ENCODE data around the gene ORC6.
"Not testable (repeated sequence)": the region's sequence is repeated elsewhere in the genome, so short reads cannot be mapped to it uniquely, and the experiment has no call there.

The ORC6 gene, protein sequence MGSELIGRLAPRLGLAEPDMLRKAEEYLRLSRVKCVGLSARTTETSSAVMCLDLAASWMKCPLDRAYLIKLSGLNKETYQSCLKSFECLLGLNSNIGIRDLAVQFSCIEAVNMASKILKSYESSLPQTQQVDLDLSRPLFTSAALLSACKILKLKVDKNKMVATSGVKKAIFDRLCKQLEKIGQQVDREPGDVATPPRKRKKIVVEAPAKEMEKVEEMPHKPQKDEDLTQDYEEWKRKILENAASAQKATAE

DNA sequence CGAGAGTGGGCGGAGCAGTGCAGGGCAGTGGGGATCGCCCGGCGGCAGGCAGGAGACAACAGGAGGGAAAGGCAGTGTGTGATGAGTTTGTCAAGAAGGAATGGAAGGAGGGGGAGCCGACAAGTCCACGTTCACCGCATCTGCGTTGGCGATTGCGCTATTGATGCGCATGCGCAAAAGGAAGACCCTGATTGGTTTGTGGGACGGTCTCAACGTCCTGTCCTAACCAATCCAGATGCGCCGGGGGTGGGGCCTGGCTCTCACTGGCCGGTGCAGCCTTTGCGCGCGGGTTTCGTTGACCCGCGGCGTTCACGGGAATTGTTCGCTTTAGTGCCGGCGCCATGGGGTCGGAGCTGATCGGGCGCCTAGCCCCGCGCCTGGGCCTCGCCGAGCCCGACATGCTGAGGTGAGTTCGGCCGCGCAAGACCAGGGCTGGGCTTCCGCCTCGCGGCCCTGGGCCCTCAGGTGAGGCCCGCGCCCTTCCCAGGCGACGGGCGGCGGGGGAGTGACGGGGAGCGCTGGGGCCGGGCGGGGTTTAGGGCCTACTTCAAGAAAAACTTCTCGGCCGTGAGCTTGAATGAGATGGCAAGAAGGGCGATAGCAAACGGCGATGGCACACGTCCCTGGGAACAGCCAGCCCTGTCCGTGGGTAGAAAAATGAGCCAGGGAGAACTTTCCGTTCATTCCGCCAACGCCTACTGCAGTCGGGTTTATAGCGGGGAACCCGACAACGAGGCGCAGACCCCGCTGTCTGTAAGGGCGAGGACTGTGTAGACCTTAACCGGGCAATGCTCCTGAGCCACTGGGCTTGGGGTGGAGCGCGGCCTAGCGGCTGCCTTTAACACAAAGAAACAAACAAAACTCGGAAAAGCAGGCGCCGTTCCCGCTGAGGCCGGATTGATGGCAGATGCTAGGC lies at the start of gene ORC6:
TSS of gene ORC6 (plus strand) at position 295 of the 916 bp plus-strand sequence. CDS start at position 342, 47 bp downstream.
- DNase-seq, result peak; percentile 97

DNA sequence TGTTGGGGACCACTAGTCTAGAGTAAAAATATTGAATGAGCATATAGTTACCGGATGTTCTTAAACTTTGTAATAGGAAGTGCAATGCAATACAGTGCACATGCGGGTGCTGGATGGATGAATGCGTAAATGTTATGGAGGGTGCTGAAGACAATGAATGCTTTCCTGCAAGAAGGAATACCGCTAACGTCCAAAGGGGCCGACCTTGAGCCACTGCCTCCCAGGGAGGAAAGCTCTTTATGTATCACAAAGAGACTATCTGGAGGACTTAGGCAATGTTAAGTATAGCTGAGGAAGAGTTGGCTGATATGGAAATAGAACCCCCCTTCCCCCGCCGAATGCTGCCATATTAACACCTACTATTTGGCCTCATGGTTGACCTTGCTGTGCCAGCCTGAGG lies 40.8 kb upstream of the ORC6 start:
- DNase-seq, result no peak

DNA sequence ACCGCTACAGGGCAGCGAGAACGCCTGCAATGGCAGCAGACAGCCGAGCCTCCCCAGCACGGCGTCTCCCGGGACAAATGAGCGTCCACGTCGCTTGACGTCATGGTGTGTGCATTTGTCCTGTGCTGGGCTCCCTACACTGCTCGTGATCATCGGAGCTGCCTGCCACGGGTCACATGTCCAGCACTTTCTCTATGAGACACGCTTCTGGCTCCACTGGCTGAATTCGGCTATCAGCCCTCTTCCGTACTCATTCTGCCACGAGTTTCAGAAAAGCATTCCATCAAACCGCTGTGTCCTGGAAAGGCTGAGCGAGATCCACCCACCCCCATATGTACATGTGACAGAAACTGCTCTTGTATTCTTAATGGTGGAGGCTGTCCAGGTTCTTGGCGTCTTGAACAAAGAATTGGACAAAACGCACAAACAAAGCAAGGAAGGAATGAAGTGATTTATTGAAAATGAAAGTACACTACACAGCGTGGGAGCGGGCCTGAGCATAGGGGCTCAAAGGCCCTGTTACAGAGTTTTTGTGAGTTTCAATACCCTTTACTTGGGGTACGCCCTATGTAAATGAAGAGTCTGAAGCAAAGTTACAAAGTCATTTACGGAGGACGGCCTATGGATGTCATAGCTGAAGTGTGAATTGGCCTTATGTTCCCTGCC lies 39.7 kb upstream of the ORC6 start:
- DNase-seq, result no peak

DNA sequence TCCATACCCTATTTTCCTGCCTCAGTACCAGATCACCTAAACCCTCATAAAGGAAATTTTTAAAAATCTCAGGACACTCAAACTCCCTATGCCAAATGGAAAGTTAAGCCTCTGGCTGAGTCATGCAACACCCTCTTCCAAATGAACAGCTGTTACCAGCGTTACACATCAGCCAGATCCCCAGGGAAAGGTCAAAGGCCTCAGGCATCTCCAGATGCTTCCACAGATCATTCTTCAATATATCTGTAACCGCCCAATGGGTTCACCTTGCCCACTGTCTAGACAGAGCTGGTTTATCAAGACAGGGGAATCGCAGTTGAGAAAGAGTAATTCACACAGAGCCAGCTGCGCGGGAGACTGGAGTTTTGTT lies 39.2 kb upstream of the ORC6 start:
- no peak for DNase-seq

DNA sequence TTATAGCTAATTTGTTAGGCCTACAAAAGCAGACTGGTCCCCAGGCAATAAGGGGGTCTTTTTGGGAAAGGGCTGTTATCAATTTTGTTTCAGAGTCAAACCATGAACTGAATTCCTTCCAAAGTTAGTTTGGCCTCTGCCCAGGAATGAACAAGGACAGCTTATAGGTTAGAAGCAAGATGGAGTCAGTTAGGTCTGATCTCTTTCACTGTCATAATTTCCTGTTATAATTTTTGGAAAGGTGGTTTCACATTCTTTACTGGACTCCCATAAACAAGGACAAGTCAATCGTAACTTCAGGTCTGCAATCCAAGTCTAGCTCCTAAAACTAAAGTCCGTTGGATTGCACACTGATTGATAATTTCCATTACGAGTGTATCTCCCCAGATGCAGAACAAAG lies 38.2 kb upstream of the ORC6 start:
- DNase-seq, result no peak

DNA sequence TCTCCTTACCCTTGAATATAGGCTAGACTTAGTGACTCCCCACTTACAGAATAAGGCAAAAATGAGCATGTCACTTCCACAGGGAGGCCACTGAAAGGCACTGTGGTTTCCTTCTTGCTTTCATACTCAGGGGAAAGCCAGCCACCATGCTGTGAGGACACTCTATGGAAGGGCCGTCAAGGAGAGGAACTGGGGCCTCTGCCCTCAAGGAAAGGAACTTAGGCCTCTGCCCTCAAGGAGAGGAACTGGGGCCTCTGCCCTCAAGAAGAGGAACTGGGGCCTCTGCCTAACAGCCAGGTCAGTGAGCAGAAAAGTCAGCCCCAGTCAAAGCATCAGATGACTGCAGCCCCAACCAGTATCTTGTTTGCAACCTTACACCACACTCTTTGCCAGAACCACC lies 30.5 kb upstream of the ORC6 start:
- DNase-seq, result no peak

DNA sequence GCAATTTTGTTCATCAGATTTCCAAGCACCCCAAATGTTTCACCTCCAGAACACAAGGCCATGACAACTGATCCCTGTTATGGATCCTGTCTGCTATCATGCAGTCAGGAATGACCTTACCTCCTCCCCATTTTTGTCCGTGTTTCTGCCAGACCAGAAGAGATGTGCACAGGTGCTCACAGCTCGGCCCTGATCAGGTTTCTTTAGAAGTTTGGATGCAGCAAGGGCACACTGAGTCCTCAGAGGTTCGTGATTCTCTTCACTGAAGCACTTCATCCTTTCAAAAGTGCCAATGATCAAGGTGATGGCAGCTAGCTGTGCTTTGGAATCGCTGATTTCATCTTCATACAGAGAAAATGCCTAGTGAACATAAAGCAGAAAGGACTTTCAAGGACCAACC lies 27.3 kb upstream of the ORC6 start:
- DNase-seq, result no peak

DNA sequence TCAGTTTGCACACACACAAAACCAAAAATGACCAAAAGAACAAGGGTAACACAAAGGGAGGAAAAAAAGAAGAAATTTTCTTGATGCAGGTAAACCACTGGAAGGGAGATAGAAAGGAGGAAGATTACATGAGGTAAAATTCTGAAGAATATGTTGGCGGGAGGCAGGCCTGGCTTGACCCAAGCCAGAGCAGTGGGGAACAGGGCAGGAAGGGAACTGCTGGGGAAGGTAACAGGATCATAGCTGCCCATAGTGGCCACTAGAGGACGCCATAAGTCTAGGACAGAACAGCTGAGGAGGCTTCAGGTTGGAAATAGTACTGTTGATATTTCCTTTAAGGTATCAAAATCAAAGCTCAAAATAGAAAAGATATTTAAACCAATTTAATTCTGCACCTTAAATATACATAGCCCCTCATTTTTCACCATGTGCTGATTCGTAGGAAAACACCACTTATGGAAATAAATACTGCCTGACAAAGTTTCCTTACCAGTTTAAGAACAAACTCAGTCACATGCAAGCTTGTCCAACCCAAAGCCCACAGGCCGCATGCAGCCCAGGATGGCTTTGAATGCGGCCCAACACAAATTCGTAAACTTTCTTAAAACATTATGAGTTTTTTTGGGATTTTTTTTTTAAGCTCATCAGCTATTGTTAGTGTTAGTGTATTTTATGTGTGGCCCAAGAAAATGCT lies 16.0 kb upstream of the ORC6 start:
- peak; percentile 37 for DNase-seq

DNA sequence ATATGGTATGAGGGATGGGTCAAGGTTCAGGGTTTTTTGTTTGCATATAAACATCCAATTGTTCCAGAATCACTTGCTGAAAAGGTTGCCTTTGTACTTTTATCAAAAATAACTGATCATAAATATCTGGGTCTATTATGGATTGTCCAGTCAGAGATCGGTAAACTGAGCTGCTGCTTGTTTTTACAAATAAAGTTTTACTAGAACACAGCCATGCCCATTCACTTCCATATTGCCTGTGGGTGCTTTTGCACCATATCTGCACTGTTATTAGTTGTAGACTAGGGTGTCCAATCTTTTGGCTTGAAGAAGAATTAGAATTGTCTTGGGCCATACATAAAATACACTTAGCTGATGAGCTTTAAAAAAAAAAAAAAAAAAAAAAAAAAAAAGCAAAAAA lies 11.5 kb upstream of the ORC6 start:
- not testable (repeated sequence) for DNase-seq

DNA sequence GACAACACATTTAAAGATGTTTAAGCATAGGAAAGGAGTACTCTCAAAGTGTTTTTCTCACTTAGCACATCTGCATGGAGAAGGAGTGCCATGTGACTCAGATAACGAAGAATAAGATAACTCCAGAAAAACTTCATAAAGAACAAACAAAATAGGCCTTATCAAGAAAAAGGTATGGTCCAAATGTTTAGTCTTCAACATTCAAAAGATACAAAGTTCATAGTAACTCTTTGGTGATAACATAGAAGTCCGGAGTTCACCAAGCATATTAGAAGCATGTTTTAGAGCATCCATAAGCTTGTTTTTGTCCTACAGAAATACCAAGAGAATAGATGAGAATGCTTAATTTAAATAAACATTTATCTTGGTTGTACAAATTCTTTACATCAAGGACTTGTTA lies 7.6 kb upstream of the ORC6 start:
- not testable (repeated sequence) for DNase-seq

DNA sequence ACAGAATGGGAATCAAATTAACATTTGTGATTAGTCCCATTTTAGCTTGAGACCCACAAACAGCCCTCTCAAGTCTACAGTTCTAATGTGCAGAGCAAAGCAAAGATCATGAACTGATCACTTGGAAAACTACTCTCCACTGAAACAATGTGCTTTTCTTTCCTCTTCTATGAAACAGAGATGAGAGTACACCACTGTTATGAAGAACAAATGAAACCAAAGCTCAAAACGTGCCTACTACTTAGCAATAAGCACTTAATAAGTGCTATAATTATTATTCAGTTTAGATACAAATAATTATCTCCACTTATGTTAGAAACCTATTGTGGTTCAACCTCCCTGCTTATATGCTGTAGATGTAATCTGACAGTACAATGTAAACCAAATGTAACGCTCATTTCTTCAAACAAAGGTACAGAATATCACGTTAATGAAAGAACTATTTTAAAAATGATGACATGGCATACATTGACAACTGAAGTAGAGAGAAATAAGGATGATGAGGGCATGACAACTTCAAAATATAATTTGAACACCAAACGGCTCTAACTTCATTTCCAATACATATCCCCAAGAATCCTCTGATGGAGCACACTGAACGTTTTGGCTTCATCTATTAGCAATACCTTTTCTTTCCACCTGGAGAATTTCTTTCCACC lies 2.5 kb upstream of the ORC6 start:
- DNase-seq, result no peak

DNA sequence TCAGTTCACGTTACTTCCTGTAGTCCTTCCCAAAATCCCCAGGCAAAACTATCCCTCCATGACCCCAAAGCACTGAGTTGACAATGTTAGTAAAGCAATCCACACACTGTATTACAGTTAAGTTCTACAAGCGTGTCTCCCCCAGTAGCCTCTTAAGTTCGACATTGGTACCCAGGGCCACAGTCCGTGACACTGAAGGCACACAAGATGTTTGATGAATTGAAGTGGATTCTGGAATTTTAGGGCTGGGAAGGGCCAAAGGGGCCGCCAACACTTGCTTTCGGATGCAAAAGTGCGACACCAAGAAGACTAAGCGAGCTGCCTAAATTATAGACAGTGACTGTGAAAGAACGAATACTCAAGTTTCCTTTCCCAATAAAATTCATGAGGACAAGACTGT lies 2.0 kb upstream of the ORC6 start:
- no peak for DNase-seq

DNA sequence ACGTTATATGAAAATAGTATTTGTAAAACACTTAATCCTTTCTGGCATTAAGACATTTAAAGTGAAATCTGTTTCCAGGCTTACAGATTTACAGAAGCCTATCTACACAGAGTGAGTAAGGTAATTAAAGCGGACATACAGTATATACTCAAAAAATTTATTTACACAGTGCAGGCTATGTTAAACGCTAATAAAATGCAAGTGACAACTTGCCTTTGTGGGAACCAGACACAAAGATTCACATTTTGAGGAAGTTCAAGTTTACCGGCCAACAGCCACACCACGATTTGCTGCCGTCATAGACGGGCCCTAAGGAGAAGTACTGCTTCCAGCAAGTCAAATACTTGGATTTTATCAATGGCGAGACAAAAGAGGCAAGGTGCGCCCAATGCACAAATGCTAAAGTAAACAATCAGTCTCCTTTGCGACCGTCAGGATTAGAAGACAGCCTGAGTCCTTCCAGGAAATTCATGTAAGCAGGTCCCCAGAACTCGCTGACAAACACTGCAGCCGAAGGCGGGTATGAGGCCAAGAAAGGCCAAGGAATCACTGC lies 1.3 kb upstream of the ORC6 start:
- no peak for DNase-seq

DNA sequence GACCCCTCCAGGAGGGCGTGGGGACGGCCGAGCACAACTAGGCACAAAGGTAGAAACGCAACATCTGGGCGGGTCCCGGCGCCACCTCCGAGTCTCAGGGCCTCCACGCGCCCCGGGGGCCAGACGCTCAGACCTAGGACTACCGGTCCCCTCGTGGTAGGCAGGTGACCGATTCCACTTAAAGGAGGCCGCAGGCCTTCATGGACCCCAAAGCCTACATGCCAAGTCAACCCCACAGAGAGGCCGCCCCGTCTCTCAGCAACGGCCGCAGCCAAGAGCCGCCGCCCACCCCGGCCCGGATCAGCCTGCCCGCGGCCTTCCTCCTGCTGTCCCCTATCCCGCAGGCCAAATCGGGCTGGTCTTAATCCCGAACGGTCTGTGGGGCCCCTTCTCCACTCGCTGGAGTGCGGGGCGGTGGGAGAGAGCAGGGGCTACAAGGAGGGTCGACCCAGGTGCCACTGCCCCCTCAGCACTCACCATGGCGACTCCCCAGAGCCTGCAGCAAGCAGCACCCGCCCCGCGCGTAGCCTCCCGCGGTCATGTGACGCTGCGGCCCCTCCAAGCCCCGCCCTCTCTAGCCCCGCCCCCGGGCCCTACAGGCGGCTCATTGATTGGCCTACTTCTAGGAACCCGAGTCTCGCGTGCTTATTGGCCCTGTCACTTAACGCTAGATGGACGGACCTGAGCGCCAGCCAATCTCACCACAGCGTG lies 650 bp upstream of the ORC6 start, which contains the start of gene VPS35:
TSS of gene VPS35 (minus strand) at position 525 of the 711 bp plus-strand sequence. CDS start at position 480, 45 bp downstream.
- DNase-seq, result peak; percentile 100

DNA sequence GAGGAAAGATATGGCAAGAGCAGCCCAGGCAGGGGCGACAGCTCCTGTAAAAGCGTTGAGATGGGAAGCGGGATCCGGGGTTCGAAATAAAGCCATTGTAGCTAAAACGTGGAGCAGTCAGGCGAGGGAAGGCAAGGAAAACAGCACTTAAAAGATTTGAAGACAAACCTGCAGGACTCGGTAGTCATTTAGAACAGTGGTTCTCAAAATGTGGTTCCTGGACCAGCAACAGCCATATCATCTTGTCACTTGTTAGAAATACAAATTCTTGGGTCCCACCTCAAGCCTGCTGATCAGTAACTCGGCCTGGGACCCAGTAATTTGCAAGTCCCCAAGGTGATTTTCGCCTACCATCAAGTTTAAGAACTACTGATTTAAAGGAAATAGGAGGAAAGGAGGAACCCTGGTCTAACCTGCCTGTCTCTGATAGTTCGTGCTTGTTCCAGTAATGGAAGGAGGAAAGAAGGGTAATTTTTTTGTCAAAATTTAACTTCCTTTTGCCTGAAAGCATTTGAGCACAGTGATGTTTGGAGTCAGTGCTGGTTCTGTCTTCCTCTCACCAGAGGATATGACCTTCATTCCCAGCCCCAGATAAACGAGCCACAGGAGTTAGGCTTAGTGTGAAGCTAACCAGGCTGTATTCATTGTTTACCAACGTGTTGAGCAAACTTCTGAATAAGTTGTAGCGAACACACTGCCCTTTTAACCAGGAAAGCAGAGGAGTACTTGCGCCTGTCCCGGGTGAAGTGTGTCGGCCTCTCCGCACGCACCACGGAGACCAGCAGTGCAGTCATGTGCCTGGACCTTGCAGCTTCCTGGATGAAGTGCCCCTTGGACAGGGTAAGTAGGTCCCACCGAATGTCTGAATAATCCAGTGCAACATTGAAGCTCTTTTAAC lies 1.1 kb downstream of the ORC6 start:
- DNase-seq, result no peak

DNA sequence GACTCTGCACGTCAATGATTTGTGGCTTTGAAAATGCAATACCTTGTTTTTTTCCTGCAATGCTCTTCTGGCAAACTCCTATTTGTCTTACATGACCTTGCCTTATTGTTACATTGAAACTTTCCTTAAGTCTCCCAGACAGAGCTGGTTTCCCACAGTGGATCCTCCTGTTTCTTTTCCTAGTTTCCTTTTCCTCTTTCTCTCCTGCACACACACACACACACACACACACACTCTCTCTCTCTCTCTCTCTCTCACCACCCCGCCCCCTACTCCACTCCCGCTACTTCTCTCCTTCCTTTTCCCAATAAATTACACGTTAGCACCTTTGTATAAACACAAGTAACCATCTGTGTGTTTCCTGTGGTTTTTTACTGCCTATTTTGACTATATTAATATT lies 2.3 kb downstream of the ORC6 start:
- DNase-seq, result no peak

DNA sequence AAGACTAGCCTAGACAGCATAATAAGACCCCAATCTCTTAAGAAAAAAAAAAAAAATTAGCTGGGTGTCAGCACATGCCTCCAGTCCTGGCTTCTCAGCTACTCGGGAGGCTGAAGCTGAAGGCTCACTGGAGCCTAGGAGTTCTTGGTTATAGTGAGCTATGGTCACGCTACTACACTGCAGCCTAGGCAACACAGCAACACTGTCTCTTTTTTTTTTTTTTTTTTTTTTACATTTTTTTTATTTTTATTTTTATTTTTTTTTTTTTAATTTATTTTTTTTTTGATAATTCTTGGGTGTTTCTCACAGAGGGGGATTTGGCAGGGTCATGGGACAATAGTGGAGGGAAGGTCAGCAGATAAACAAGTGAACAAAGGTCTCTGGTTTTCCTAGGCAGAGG lies 4.1 kb downstream of the ORC6 start:
- no peak for DNase-seq

DNA sequence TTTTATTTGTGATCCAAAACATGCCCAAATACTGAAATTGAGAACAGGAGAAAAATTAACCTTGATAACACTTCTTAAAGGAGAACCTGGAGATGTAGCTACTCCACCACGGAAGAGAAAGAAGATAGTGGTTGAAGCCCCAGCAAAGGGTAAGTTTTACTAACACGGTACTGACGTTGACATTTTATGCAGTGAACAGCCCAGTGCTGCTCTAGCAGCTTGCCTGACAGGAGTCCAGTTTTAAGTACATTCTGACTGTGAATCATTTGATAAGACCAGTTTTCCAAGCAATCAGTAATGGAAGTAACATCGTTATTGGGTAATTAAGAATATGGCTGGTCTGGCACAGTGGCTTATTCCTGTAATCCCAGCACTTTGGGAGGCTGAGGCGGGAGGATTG lies 6.5 kb downstream of the ORC6 start:
- no peak for DNase-seq

DNA sequence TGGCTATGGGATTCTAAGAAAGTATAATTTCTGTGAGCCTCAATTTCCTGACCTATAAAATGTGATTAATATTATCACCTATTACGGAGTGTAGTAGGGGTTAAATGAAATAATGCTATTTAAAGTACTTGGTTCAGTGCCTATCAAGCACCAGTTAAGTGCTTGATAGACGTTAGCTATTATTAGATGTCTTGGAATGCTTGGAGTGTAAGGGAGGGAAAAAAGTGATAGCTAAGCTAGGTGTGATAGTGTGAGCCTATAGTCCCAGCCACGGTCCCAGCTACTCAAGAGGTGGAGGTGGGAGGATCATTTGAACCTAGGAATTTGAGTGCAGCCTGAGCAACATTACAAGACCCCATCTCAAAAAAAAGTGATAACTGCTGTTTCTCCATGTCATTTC lies 7.5 kb downstream of the ORC6 start:
- no peak for DNase-seq

DNA sequence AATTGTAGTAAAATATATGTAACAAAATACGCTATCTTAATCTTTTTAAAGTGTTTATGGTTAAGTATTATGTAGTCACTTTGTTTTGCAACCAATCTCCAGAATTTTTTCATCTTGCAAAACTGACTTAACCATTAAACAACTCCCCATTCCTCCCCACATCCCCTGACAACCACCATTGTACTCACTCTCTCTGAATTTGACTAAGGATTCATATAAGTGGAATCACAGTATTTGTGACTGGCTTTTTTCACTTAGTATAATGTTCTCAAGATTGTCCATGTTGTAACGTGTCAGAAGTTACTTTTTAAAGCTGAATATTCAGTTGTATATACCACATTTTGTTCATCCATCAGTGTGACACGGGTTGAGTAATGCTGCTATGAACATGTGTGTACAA lies 10.6 kb downstream of the ORC6 start:
- DNase-seq, result no peak

DNA sequence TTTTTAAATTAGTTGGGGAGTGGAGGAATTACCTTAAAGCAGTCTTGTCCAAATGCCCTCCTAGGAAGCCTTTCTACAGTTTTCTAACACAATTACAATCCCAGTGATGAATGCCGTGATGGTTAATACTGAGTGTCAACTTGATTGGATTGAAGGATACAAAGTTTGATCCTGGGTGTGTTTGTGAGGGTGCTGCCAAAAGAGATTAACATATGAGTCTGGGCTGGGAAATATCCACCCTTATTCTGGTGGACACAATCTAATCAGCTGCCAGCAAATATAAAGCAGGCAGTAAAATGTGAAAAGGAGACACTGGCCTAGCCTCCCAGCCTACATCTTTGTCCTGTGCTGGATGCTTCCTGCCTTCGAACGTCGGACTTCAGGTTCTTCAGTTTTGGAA lies 12.2 kb downstream of the ORC6 start:
- no peak for DNase-seq
